GM12891 (cell line): ENCODE data around the gene LCE1F.

ENCODE experiments used
- POLR2A ChIP-seq: IDR thresholded peaks from 2 replicates; pipeline ENCODE4 v1.6.1; 2011; ENCODE audit warnings: low read depth, low read length, control low read depth
- POLR2AphosphoS5 ChIP-seq: IDR thresholded peaks from 2 replicates; pipeline ENCODE4 v1.6.1; 2011; ENCODE audit warnings: low read depth, low read length, control low read depth

- TF ChIP-seq POLR2A, result no peak
- no peak for TF ChIP-seq POLR2AphosphoS5
Observed at GRCh38 chr1:152737997-152738396, 36.9 kb upstream of the LCE1F start.
